ENCODE measurements around the gene SLC39A3.

DNA sequence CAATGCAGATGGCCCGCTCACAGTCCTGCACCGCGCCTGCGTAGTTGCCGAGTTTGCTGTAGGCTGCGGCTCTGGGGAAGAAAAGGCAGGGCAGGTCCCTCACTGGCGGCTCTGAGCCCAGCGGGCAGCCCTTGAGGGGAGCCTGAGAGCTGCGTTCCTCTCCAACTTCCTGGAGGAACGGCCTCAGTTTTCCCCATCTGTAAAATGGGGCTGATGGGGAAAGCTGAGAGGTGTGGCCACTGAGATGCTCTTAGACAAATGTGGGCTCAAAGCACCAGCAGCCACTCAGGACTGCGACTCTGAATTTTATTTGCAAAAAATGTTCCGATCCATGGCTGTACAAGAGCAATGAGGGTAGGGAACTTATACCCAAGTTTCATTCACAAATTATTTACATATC is 23.9 kb upstream of the SLC39A3 start:
- TF ChIP-seq EZH2phosphoT487 (IDR thresholded peaks at IDR 0.05; ENCODE audit: borderline replicate concordance, low read length) (no peak), CTCF (IDR thresholded peaks at IDR 0.05; ENCODE audit: low read depth, low read length, poor library complexity, severe bottlenecking) (no peak)

Measured in DOHH2 (cell line).